ENCODE data around the gene NLGN1. TPM values are rescaled to one million over a fixed set of nuclear protein-coding genes. Genes with fewer than 3 reads are reported as not detected.
"Not testable (repeated sequence)": the region's sequence is repeated elsewhere in the genome, so short reads cannot be mapped to it uniquely, and the experiment has no call there.

The NLGN1 gene
- total RNA-seq, 1 experiment from 2014 or later: 0.72 TPM

DNA sequence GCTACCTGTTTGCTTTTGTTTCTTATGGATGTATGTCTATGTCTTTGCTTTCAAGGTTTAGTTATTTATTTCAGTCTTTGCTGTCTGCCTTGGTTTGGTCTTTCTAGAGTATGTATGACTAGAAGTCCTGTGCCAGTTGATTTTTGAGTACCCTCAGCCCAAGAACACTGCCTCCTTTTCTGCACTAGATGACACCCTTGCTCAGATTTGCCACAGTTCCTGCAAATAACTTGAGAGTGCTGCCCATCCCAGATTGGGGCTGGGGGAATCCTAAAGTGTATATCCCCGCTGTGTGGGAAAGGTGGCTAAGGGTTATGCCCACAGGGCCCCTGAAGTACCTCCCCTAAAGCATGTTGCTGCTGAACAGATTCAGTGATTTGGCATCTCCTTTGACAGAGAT lies 32.0 kb downstream of the NLGN1 start:
- DNase-seq (ENCODE audit: low spot score): no peak

DNA sequence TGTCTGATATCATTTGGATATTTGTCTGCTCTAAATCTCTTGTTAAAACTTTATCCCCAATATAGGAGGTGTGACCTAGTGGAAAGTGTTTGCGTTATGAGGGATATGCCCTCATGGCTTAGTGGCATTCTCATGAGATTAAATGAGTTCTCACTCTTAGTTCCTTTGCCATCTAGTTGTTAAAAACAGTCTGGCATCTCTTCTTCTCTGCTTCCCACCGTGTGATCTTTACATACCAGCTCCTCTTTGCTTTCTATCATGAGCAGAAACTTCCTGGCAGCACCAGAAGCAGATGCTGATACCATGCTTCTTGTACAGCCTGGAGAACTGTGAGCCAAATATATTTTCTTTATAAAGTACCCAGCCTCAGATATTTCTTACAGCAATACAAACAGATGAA lies 33.0 kb downstream of the NLGN1 start:
- no peak for DNase-seq (ENCODE audit: low spot score)

DNA sequence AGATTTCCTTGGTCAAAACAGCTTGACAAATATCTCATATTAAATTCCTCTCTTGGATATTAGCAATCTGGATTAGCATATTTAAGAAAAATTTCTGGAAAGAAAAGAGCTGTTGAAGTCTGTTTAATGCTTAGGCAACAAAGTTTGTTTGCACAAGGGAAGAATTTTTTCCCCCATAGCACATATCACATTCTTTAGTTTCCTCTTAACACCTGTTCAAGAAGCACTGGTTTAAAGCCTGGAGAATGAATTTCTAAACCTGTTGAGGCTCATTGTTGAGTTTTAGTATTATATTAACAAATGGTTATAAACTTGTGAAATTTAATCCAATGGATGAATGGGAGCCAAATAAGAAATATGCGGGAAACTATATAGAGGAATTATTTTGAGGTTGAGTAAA lies 41.5 kb downstream of the NLGN1 start:
- DNase-seq (ENCODE audit: low spot score): no peak

DNA sequence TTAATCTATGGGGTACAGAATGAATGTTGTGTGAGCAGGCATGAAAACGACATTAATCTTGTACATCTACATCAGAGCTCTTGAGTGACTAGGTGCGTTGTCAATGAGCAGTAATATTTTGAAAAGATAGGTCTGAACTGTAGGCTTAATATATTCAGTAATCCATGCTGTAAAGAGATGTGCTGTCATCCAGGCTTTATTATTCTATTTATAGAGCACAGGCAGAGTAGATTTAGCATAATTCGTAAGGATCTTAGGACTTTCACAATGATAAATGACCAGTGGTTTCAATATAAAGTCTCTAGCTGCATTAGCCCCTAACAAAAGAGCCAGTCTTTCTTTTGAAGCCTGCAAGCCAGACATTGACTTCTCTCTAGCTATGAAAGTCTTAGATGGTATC lies 43.0 kb downstream of the NLGN1 start:
- DNase-seq (ENCODE audit: low spot score): no peak

DNA sequence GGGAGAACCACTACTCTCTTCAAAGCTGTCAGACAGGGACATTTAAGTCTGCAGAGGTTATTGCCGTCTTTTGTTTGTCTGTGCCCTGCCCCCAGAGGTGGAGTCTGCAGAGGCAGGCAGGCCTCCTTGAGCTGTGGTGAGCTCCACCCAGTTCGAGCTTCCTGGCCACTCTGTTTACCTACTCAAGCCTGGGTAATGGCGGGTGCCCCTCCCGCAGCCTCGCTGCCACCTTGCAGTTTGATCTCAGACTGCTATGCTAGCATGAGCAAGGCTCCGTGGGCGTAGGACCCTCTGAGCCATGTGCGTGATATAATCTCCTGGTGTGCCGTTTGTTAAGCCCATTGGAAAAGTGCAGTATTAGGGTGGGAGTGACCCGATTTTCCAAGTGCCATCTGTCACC lies 54.0 kb downstream of the NLGN1 start:
- not testable (repeated sequence) for DNase-seq (ENCODE audit: low spot score)

DNA sequence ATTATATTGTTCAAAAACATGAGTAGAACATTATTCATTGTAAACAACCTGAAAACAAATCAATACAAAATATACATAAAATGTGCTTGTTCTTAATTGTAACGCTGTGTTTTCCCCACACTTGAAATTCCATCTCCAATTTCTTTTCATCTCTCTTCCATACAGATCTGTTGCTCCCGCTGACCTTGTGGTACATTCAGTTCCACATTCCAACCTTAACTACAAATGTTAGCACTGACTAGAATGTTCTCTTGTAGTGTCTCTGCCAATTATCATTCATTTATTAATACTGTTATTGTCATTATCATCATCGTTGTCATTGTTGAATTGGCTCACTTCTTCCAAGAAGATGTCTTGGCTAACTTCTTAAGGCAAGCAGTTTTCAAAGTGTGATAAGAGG lies 65.7 kb downstream of the NLGN1 start:
- DNase-seq (ENCODE audit: low spot score): no peak

DNA sequence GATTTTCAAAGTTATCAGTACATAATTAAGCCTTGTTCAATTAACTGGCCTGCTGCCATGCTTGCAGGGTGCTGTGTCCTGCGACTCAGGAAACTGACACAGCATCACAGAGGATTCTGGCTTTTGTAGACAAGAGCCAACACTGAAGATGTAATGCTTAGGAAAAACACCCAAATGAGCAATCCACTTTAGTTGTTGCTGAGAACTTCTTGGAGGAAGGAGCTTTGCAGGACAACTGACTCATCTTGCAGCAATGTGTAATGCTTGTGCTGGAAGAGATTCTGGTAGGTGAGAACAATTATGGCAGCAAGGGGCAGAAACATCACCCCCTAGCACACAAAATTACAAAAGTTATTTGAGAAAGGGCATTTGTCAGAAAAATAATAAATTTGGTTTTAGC lies 67.6 kb downstream of the NLGN1 start:
- peak; percentile 57 for DNase-seq (ENCODE audit: low spot score)

DNA sequence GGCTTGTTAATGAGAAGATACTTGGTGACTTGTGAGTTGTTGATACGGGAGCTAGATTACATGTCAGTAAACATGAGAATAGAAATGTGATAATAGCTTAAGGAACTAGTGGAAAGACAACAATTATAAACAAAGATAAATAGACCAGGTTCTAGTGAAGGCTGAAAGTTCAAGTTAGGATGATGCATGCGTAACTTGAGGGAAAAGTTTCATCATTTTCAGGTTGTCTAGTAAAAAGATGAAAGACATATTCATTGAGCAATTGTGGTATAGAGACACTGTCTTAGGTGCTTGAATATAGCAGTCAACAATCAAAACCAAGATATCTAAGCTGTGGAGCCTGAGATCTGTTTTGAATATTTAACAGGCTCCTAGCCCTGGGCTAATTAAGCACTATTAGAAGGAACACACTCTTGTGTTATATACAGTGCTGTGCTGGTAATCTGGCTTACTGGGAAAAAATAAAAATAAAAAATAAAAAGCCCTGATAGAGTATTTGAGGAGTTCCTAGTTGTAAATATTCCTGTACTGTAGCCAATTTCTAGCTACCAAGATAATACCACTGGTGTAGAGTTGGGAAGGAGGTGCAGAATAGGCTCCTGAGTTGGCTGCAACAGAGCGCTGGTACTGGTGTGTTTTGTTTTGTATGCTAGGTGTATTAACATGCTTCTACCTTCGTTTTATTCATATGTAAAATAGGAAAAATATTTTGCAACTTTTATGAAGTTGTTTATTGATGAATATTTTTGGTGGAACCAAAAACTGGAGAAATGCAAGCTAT lies 68.5 kb downstream of the NLGN1 start:
- no peak for DNase-seq (ENCODE audit: low spot score)

DNA sequence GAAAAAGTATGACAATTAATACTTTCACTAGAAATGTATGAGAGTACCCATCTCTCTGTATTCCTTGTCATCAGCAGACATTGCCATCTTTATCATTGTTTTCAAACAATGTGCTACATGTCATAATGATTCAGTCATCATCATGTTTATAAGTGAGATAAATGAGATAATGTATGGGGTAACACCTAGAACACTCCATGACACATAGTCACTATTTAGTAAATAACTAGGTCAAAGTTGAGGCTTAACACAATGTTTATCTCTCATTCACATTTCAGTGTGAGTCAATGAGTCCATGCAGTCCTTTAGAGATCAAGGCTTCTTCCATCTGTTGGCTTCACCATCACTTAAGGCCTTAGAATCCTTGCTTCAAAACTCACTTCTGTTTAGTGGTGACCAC lies 70.0 kb downstream of the NLGN1 start:
- DNase-seq (ENCODE audit: low spot score): no peak

DNA sequence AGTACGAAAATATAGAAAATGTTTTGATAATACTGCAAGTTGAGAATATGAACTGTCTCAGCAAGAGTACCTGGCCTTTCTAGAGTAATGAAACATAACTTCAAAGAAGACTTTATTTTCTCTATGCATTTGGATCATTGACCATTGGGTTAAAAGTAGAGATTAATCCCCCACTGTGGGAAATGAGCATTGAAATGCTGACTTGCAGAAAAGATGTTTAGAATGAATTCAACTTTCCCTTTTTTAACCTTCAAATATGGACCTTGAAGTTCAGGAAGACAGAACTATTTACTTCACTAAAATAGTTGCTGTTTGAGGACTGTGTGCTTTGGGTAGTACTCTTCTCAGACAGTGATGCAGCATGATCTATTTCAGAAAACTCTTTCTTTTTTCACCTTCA lies 75.7 kb downstream of the NLGN1 start:
- no peak for DNase-seq (ENCODE audit: low spot score)

DNA sequence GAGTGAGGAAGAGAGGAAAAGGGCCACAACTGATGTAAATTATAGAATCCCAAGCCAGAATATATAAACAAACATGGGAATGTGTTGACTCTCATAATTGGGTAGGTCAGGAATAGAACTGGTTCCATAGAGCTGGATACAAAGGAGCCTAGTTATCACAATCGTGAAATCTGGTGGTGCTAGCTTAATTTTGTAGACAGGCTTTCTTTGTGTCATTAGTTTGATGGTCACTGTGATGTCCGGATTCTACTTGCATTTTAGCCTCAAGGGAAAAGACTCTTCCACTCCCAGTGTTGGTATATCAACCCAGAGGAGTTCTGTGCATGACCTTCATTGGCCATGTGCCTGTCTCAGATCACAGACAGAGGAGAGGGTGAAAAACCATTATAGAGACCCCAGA lies 81.8 kb downstream of the NLGN1 start:
- DNase-seq (ENCODE audit: low spot score): no peak

DNA sequence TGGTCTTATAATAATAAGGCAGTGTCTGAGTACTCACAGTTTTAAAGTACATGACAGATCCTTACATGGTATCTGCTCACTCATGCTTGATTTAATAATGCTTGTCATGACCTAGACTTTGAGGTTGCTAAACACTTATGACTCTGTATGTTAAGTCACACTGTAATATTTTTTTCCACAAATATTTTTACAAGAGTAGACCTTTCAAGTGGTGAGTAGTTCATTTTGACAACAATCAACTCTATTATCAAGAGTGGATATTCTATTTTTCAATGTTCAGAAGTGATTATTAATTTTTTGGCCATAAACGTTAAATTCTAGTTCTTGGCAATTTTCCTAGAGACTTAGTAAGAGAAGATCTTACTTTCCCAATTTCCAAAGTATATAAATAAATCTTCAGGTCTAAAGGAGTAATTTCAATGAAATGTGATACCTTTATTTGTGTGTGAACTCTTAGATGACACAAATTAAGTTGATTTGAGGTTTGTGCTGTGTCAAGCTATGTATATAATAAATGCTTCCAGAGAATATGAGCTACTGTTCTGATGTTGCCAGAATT lies 104.5 kb downstream of the NLGN1 start:
- no peak for DNase-seq (ENCODE audit: low spot score)

DNA sequence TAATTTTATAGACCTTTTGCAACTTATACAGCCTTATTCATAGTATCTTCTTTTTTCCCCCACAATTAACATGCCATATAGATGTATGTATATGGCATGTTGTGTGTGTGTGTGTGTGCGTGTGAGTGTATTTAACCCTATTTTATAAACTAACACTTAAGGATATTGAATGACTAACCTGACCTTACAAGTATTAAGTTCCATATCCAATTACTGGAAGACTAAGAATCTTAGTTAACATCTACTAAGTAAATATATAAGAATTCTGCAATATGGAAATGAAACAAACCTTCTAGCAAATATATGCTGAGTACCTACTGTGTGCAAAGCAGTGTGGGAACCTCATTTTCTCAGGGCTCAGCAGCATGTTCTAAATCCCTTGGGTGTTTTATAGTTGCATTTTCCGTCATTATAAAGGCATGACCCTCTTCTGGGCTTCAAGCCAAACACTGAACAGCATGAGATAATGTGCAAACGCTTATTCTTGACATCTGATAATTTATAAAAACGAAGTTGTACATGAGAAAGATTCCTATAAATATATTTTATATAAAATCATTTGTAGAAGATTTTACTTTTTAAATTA lies 105.5 kb downstream of the NLGN1 start:
- DNase-seq (ENCODE audit: low spot score): peak; percentile 33

DNA sequence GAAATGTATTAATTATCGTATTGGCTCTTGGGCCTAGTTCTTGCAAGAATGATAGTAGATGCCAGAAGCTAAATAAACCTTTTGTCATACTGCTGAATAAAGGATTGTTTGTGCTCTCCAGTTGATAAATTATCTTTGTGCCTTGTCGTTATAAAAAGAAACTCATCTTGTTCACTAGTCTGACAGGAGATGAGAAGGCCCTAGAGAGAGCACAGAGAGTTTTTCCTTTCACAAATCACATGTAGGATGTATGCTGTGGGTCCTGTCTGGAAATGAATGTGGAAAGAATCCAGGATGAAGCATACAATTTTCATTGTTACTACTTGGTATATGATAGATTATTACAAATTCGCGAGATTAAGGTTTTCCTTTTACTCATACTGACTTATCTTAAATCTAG lies 113.0 kb downstream of the NLGN1 start:
- no peak for DNase-seq (ENCODE audit: low spot score)

DNA sequence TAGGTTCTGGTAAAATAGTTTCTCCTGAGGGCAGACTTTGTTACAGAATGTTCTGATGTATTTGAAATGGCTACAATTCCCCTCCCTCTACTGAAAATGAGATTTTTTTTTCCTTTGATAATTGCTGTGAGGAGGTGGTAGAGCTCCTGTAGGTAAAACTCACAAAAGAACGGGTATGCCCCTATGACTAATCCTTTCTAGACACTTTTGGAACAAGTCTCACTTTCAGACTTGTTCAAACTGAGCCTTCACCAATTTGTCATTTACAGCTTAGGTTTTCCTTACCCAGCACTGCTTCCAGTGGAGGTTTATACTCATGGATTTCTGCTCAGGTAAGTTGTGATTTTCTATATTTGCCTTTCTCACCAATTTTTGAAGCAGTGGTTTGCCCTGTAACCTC lies 115.6 kb downstream of the NLGN1 start:
- DNase-seq (ENCODE audit: low spot score): no peak

DNA sequence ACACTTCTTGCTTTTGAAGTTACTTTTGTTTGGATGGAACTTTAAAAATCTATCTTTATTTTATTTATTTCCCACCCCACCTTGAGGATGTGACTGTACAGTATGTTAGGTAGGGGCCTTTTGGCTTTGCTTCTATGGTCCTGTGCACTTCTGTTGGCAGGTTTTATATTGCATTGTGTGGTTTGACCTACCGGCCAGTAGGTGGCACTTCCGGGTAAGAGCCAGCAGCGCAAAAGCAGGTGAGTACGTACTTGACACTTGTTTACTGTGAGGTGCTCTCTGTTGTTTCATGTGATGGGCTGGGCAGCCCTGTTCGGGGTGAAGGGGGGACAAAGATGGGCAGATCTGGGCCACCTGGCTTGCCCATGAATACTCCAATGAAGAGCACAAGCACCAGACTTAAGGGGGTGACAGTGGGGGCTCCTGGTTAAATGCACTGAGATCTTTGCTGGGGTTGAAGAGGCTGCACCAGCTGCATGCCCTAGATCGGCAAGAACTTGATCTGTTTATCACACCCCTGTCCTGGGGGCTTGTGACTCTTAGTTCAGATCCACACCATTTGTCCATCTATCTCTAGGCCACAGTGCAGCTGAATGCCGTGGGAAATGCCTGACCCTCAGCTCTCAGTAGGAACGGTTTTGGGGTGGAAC lies 131.6 kb downstream of the NLGN1 start:
- peak; percentile 24 for DNase-seq (ENCODE audit: low spot score)

DNA sequence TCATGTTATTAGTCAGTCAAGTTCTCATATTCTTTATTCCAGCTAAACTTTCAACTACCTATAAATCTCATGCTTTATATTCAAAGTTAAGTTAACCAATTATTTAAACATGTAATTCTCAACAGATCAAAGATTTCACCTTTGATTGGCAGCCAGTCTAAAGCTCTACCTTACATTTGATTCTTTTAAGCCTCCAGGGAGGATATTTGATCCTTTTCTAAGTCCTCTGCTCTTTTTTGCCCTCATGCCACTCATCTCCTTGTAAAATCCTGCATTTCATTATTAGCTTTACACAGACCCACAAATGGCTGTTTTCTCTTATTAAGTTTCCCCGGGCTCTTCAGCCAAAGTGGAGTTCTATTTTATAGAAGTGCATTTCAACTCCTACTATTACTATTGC lies 134.1 kb downstream of the NLGN1 start:
- no peak for DNase-seq (ENCODE audit: low spot score)

DNA sequence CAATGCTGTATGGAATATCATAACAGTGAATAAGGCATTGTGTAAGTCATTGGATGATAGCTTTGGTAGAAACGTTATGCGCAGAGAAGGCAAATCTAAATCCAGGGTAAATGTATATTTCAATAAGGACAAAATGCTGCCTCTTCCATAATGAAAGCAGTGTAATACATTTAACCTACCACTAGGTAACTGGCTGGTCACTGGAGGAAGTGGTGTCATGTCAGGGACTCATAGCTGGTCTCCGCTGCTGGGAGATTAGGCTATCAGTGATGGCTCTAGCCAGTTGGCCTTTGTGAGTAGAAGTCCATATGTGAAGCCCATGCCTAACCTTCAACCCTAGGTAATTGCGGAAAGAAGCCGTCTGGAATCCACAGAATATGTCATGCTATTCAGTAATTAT lies 140.9 kb downstream of the NLGN1 start:
- DNase-seq (ENCODE audit: low spot score): no peak

DNA sequence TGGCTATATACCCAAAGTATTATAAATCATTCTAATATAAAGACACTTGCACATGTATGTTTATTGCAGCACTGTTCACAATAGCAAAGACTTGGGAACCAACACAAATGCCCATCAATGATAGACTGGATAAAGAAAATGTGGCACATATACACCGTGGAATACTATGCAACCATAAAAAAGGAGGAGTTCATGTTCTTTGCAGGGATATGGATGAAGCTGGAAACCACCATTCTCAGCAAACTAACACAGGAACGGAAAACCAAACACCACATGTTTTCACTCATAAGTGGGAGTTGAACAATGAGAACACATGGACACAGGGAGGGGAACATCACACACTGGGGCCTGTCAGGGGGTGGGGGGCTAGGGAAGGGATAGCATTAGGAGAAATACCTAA lies 148.0 kb downstream of the NLGN1 start:
- not testable (repeated sequence) for DNase-seq (ENCODE audit: low spot score)

DNA sequence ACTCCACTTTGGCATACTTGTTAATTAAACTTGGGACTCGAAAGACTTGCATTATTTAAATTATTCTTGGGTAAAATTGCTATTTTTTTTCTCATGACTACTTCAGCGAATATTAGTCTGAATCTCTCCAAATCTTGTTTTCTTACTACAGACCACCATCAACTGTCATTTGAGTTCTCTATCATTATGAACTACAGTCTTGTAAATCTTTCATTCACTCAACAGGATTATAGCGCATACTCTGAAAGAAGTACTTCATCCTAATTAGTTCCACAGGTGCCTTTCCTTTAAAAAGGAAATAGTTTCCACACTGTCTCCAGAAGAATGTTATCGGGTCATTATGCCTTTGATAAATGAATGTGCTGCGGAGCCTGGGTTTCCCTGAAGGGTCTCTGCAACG lies 149.5 kb downstream of the NLGN1 start:
- DNase-seq (ENCODE audit: low spot score): no peak

DNA sequence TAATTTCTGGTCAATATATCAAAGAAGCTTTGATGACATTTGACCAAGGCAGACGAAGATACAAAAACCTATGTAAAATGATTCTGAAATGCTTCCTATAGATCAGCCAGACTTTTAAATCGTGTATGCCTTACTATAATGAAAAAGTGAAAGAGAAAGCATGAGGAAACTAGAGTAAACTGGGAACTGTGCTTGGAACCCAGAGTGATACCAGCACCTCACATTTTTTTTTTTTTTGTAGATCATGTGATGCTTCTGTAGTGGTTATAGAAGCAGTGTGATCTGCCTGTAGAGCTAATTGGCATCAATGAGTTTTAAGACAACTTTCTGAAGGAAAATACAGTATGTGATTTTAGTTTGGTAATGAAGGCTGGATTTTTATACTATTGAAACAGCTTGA lies 150.7 kb downstream of the NLGN1 start:
- DNase-seq (ENCODE audit: low spot score): peak; percentile 28

DNA sequence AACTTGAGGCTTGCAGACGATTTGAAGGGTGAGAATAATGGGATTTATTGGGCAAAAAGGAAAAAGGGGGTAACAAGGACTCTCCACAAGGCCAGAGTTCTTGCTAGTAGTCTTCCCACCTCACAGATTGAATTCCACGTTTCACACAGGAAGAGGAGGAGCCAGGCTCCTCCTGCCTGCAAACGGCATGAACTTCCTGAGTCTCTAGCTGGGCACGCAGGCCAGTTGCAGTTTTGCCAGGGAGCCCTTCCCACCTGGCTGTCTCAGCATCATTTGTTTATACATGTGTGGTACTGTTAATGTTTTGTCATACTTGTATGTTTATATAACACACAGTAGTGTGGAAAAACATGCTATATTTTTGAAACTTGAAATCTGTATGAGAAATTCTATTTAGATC lies 155.0 kb downstream of the NLGN1 start:
- DNase-seq (ENCODE audit: low spot score): no peak

Data from A172 (cell line).